Psoas muscle (tissue), 8 donors: ENCODE results near the gene ASB13. TPM values are rescaled to one million over a fixed set of nuclear protein-coding genes. Genes with fewer than 3 reads are reported as not detected.
"Not testable (repeated sequence)": the region's sequence is repeated elsewhere in the genome, so short reads cannot be mapped to it uniquely, and the experiment has no call there.

Source experiments
- ATAC-seq, 4 donors: fragments of 200-7000 bp; cut with Tn5 transposase; one replicate each; pipeline ENCODE4 v1.9.1; 2020; ENCODE audit warnings: moderate library complexity in 3 of 4, mild to moderate bottlenecking in 2 of 4
- DNase-seq, 2 donors: peaks; one replicate each; pipeline ENCODE4 v3.0.0-alpha.2; 2020
- H3K27ac ChIP-seq: fragments of 200-600 bp; one replicate; pipeline ENCODE4 v1.8.0; 2022
- H3K27me3 ChIP-seq, 3 donors: fragments of 200-600 bp in 1 of 3; one replicate each; pipeline versions ENCODE4 v1.6.1 to v1.8.0; 2013 to 2022; ENCODE audit warnings: low read length in 2 of 3, mild to moderate bottlenecking in 2 of 3, moderate library complexity in 1 of 3; ENCODE audit not compliant: insufficient read depth in 3 of 3
- H3K36me3 ChIP-seq, 2 donors: fragments of 200-600 bp in 1 of 2; one replicate each; pipeline versions ENCODE4 v1.6.1 to v1.8.0; 2013 to 2022; ENCODE audit warnings: low read depth in 1 of 2, mild to moderate bottlenecking in 1 of 2, moderate library complexity in 1 of 2; ENCODE audit not compliant: insufficient read depth in 1 of 2
- H3K4me1 ChIP-seq: fragments of 200-600 bp; one replicate; pipeline ENCODE4 v1.8.0; 2022
- H3K4me3 ChIP-seq: fragments of 200-600 bp; one replicate; pipeline ENCODE4 v1.8.0; 2022; ENCODE audit warnings: mild to moderate bottlenecking
- H3K9me3 ChIP-seq: fragments of 200-600 bp; one replicate; pipeline ENCODE4 v1.8.0; 2022
- WGBS, 3 donors: extraction: QIAGEN DNeasy Blood & Tissue Kit; methylation state at CpG; one replicate each; pipeline versions ENCODE4 v1.1.6 to v1.1.7; 2013; 5-methylcytosine and 5-hydroxymethylcytosine counted together
- intact Hi-C, 2 donors: fragments of 100-400 bp; cut with DNase I; formaldehyde crosslinking; loops; one replicate each; pipeline versions ENCODE4 v1.11.0 to v1.14.2; 2022
- polyA plus RNA-seq, 3 donors: library from polyadenylated mRNA; stranded (reverse); fragments of 200-250 nt; gene quantifications; one replicate each; pipeline ENCODE4 v1.2.3, GENCODE V29; 2013
- total RNA-seq, 4 donors: library from RNA; stranded (reverse); fragmentation: NEBNext Ultra II Directional in 2 of 4; extraction: Animal tissue kit (Norgen Biotek cat#: 25700) in 2 of 4; gene quantifications; one replicate each; pipeline versions ENCODE4 v1.2.1 to v1.2.4, GENCODE V29; 2021 to 2023
- TF ChIP-seq, protein P1 (sequence below): fragments of 200-600 bp; IDR thresholded peaks from one replicate; pipeline ENCODE4 v1.8.0; 2022; ENCODE audit warnings: antibody characterized with exemption
- donor health status: healthy with polysubstance abuse.
- donor health status: DM: no; HTN: no; CAD: no; lungs with moderate emphysema.
- donor health status: Bipolar disorder and iron deficiency.
- donor health status: healthy.
- donor health status: DM: yes; HTN: yes; CAD: no.
- donor health status: DM: no; HTN: no; CAD: no.
- donor health status: DM: no; HTN: no; CAD: no.
- donor health status: DM: yes; HTN: yes; CAD: no.

Gene ASB13
- total and polyA plus RNA-seq, 7 donors, result 9.8 to 20.8 (median 14.2) TPM

DNA sequence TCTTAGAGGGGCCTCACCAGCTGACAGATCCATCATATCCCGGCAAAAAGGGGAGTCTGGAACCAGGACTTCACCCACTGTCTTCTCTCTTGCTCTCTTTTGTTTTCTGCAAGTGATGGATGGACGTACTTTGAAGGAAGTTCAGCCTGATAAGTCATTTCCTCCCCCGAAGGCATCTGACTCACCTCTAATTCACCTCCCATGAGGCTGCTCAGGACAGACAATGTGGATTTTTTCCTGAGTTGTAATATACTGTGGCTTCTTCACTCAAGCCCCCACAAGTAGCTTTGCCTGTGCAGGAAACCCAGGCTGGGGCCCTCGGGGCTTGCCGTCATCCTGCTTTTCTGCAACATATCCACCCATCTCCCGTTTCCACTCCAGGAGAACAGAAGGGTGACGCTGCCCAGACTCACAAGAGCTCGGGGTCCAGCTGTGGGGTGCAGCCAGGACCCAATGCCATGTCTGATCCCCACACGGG, 70.4 kb downstream of the ASB13 start:
- Histone ChIP-seq H3K9me3 (no peaks in the 10 kb centered on the region), H3K4me1 (no peaks in the 10 kb centered on the region), H3K27ac (no peak overlapping the region), H3K4me3 (no peak overlapping the region), H3K36me3 (no peaks in the 10 kb centered on the region), H3K27me3 (no peaks in the 10 kb centered on the region)
- no peak for ATAC-seq
- TF ChIP-seq, protein P1, sequence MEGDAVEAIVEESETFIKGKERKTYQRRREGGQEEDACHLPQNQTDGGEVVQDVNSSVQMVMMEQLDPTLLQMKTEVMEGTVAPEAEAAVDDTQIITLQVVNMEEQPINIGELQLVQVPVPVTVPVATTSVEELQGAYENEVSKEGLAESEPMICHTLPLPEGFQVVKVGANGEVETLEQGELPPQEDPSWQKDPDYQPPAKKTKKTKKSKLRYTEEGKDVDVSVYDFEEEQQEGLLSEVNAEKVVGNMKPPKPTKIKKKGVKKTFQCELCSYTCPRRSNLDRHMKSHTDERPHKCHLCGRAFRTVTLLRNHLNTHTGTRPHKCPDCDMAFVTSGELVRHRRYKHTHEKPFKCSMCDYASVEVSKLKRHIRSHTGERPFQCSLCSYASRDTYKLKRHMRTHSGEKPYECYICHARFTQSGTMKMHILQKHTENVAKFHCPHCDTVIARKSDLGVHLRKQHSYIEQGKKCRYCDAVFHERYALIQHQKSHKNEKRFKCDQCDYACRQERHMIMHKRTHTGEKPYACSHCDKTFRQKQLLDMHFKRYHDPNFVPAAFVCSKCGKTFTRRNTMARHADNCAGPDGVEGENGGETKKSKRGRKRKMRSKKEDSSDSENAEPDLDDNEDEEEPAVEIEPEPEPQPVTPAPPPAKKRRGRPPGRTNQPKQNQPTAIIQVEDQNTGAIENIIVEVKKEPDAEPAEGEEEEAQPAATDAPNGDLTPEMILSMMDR, result no peak
- no peak for DNase-seq
- intact Hi-C loops, result no loop called here
- WGBS, 3 donors, result 64 to 78% (median 75%) methylated on average over 9 of the region's 9 CpGs

DNA sequence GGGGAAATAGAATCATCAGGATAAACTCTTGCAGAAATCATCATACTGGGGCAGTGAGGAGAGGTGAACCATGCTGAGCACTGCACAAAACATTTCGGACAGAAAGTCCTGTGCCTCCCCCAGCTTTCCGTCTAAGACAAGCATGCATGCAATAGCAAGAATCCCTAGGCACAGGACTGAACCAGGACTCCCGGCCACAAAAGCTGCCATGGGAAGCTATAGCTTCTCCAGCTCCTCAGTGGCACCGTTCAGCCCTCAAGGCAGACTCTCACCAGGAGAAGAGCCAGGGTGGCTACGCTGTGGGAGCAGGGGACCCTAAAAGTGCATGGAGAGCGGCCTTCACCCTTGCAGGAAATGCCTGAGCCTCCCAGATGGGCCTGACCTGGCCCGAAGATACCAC, 70.8 kb downstream of the ASB13 start:
- no peak overlapping the region for H3K27ac ChIP-seq
- H3K36me3 ChIP-seq, result no peaks in the 10 kb centered on the region
- TF ChIP-seq, protein P1, result no peak
- DNase-seq (no peak), ATAC-seq (no peak)
- H3K4me1 ChIP-seq, result no peaks in the 10 kb centered on the region
- H3K27me3 ChIP-seq, result no peaks in the 10 kb centered on the region
- no peak overlapping the region for H3K4me3 ChIP-seq
- intact Hi-C loops, result no loop called here
- no peaks in the 10 kb centered on the region for H3K9me3 ChIP-seq
- WGBS, 3 donors, result 66 to 80% (median 78%) methylated on average over 7 of the region's 7 CpGs

DNA sequence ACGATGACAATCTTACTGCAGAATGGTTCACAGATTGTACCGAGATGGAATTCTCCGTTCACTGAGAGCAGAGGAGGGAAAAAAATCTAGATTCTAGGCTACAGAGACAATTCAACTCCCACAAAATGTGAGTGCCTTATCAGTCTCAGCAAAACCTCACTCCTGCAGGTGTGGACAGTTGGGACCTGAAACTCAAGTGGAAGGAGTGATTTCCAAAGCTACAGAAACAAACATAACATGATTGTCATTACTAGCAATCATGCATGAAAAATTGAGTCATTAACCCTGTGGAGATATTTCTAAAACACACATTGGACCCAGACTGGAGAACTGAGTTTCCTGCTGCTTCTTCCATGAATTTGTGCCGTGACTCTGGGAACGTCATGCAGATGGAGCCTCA, 71.3 kb downstream of the ASB13 start:
- ATAC-seq (no peak), DNase-seq (no peak)
- H3K4me3 ChIP-seq, result no peak overlapping the region
- no peaks in the 10 kb centered on the region for H3K36me3 ChIP-seq
- no peaks in the 10 kb centered on the region for H3K4me1 ChIP-seq
- no peaks in the 10 kb centered on the region for H3K27me3 ChIP-seq
- WGBS, 3 donors, result 74 to 85% (median 77%) methylated on average over 5 of the region's 5 CpGs
- intact Hi-C loops, result no loop called here
- no peaks in the 10 kb centered on the region for H3K9me3 ChIP-seq
- H3K27ac ChIP-seq, result no peak overlapping the region
- TF ChIP-seq, protein P1, result no peak

DNA sequence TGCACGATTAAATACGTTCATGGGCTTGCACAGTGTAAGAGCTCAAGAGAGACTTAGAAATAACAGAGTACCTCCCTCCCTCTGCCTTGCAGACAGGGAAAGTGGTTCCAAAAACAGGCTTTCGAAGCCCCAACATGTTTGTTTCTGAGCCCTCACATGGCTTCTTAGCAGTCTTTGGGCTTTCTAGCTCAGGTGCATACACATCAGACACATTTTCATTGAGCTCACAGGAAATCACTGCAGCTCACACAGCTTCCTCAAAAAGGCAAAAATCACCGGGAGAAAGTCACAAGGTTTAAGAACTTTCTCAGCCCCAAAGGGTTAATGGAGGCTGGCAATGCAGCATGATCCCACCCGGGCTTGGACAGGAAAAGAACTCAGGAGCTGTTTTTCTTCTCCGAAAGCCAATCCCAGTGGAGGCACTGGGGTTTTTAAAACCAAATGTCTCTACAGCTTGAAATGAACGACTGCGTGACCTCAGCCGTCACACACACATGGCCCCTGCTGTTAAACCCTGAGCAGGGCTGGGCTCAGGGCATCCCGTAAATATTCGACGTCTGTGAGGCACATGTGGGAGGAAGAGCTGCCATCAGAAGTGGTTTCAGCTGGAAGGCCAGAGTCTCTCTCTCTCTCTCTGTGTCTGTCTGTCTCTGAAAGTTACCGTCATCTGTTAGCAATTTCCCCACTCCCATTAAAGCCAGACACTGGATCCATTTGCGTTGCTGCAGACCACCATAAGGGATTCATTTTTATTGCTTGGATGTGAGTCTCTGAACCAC, 71.9 kb downstream of the ASB13 start:
- Histone ChIP-seq H3K4me3 (no peak overlapping the region), H3K27ac (no peak overlapping the region), H3K9me3 (no peaks in the 10 kb centered on the region), H3K4me1 (no peaks in the 10 kb centered on the region), H3K36me3 (no peaks in the 10 kb centered on the region), H3K27me3 (no peaks in the 10 kb centered on the region)
- ATAC-seq, result no peak
- 47 to 51% (median 49%) methylated on average over 14 of the region's 14 CpGs for WGBS, 3 donors
- intact Hi-C loops, result no loop called here
- TF ChIP-seq, protein P1, result no peak
- DNase-seq, result no peak

DNA sequence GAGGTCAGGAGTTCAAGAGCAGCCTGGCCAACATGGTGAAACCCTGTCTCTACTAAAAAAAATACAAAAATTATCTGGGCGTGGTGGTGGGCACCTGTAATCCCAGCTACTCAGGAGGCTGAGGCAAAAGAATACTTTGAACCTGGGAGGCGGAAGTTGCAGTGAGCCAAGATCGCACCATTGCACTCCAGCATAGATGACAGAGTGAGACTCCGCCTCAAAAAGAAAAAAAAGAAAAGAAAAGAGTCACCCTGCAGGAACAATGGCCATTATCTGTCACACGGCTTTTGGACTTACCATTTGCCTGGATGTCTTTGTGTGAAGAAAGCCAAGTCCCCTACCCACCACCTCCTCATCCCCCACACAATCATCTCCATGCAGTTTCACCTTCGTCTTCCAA, 73.0 kb downstream of the ASB13 start:
- intact Hi-C loops, DNase-seq, H3K9me3 ChIP-seq, H3K27me3 ChIP-seq, H3K27ac ChIP-seq, H3K36me3 ChIP-seq, H3K4me3 ChIP-seq, H3K4me1 ChIP-seq, ATAC-seq: not testable (repeated sequence)
- 94 to 97% (median 96%) methylated on average over 6 of the region's 6 CpGs for WGBS, 3 donors
